ENCODE results near the gene KLC4.

GRCh38 chr6:43074847-43075669 lies 15.6 kb downstream of the KLC4 start:
- TF ChIP-seq, protein P1, sequence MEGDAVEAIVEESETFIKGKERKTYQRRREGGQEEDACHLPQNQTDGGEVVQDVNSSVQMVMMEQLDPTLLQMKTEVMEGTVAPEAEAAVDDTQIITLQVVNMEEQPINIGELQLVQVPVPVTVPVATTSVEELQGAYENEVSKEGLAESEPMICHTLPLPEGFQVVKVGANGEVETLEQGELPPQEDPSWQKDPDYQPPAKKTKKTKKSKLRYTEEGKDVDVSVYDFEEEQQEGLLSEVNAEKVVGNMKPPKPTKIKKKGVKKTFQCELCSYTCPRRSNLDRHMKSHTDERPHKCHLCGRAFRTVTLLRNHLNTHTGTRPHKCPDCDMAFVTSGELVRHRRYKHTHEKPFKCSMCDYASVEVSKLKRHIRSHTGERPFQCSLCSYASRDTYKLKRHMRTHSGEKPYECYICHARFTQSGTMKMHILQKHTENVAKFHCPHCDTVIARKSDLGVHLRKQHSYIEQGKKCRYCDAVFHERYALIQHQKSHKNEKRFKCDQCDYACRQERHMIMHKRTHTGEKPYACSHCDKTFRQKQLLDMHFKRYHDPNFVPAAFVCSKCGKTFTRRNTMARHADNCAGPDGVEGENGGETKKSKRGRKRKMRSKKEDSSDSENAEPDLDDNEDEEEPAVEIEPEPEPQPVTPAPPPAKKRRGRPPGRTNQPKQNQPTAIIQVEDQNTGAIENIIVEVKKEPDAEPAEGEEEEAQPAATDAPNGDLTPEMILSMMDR (IDR thresholded peaks at IDR 0.05) = no peak
- TF ChIP-seq EZH2 (IDR thresholded peaks at IDR 0.05) = no peak
- TF ChIP-seq EZH2phosphoT487 (IDR thresholded peaks at IDR 0.05) = no peak

Measured in neural progenitor cell (in vitro differentiated cells).